IMR-90 (cell line): Measurements from ENCODE around the gene PLBD2. TPM values are rescaled to one million over a fixed set of nuclear protein-coding genes. Genes with fewer than 3 reads are reported as not detected.

ENCODE experiments used
- ATAC-seq: fragments of 200-7000 bp; cut with Tn5 transposase; 2 replicates; pipeline ENCODE4 v1.9.1; 2020; ENCODE audit warnings: low read depth, mild to moderate bottlenecking, moderate library complexity
- BruUV-seq: library from RNA; stranded (reverse); fragments of 400-500 nt; replicated peaks from 2 replicates; lab custom pipeline; 2021; lab: Mats Ljungman, UMichigan
- CTCF ChIA-PET: fragments of 300-600 bp; formaldehyde crosslinking; extraction: SDS; loops from one replicate; lab custom pipeline; 2021; ENCODE audit warnings: antibody characterized with exemption; lab: Yijun Ruan, JAX
- POLR2A ChIA-PET: fragments of 300-600 bp; sonication (Branson Sonifier 250); formaldehyde crosslinking; loops from one replicate; lab custom pipeline; 2022; ENCODE audit warnings: antibody characterized with exemption; ENCODE audit not compliant: unreplicated experiment; lab: Charles Lee
- DNase-seq: peaks from one replicate; pipeline ENCODE4 v3.0.0; 2013
- H2AFZ ChIP-seq: replicated peaks from 2 replicates; pipeline ENCODE3; 2013; ENCODE audit warnings: low read length, mild to moderate bottlenecking; ENCODE audit not compliant: poor library complexity
- H2AK5ac ChIP-seq: 2 replicates; pipeline ENCODE4 v1.6.1; 2013; ENCODE audit warnings: low read depth, low read length, inconsistent platforms
- H2AK9ac ChIP-seq: replicated peaks from 2 replicates; pipeline ENCODE3; 2013; ENCODE audit warnings: mild to moderate bottlenecking, low read depth, low read length, moderate library complexity; ENCODE audit not compliant: poor library complexity
- H2BK120ac ChIP-seq: 2 replicates; pipeline ENCODE4 v1.6.1; 2013; ENCODE audit warnings: low read depth, low read length, inconsistent platforms
- H2BK15ac ChIP-seq: 3 replicates; pipeline ENCODE4 v1.6.1; 2013; ENCODE audit warnings: low read depth, low read length, inconsistent platforms
- H2BK20ac ChIP-seq: 2 replicates; pipeline ENCODE4 v1.6.1; 2013; ENCODE audit warnings: low read depth, mild to moderate bottlenecking, inconsistent platforms, low read length, moderate library complexity
- H2BK5ac ChIP-seq: 2 replicates; pipeline ENCODE4 v1.6.1; 2013; ENCODE audit warnings: mild to moderate bottlenecking, low read depth, low read length, inconsistent platforms; ENCODE audit not compliant: poor library complexity, severe bottlenecking
- H3K14ac ChIP-seq: replicated peaks from 2 replicates; pipeline ENCODE4 v1.6.1; 2013; ENCODE audit warnings: low read depth, low read length, inconsistent platforms
- H3K18ac ChIP-seq: 2 replicates; pipeline ENCODE4 v1.6.1; 2013; ENCODE audit warnings: low read depth, low read length, control low read depth
- H3K23ac ChIP-seq: 2 replicates; pipeline ENCODE4 v1.6.1; 2013; ENCODE audit warnings: low read depth, low read length, inconsistent platforms
- H3K27ac ChIP-seq: 2 replicates; pipeline ENCODE4 v1.5.1; 2013; ENCODE audit warnings: mild to moderate bottlenecking, control low read depth, low read length; ENCODE audit not compliant: insufficient read depth
- H3K27me3 ChIP-seq: 2 replicates; pipeline ENCODE4 v1.6.1; 2013; ENCODE audit warnings: low read length; ENCODE audit not compliant: control insufficient read depth, insufficient read depth
- H3K36me3 ChIP-seq: 2 replicates; pipeline ENCODE4 v1.6.1; 2013; ENCODE audit warnings: low read length, mixed read lengths; ENCODE audit not compliant: control insufficient read depth, insufficient read depth
- H3K4ac ChIP-seq: 2 replicates; pipeline ENCODE4 v1.6.1; 2013; ENCODE audit warnings: low read depth, low read length, inconsistent platforms
- H3K4me1 ChIP-seq: 2 replicates; pipeline ENCODE4 v1.6.1; 2013; ENCODE audit warnings: low read length, mixed read lengths; ENCODE audit not compliant: control insufficient read depth, insufficient read depth
- H3K4me2 ChIP-seq: 2 replicates; pipeline ENCODE4 v1.6.1; 2013; ENCODE audit warnings: low read depth, mild to moderate bottlenecking, control low read depth, low read length, moderate library complexity
- H3K4me3 ChIP-seq: 2 replicates; pipeline ENCODE4 v1.5.1; 2013; ENCODE audit warnings: low read depth, mild to moderate bottlenecking, control low read depth, low read length, moderate library complexity; ENCODE audit not compliant: insufficient read depth
- H3K56ac ChIP-seq: 2 replicates; pipeline ENCODE4 v1.6.1; 2013; ENCODE audit warnings: low read length, inconsistent platforms; ENCODE audit not compliant: insufficient read depth; ENCODE audit errors: extremely low read depth
- H3K79me1 ChIP-seq, 2 experiments: 2 replicates each; pipeline ENCODE4 v1.6.1; 2013; ENCODE audit warnings: low read length in 2 of 2, inconsistent platforms in 1 of 2, low read depth in 1 of 2
- H3K9ac ChIP-seq: 2 replicates; pipeline ENCODE4 v1.6.1; 2013; ENCODE audit warnings: low read depth, low read length, control low read depth
- H3K9me1 ChIP-seq: 2 replicates; pipeline ENCODE4 v1.6.1; 2013; ENCODE audit warnings: low read length, inconsistent platforms; ENCODE audit not compliant: insufficient read depth
- H3K9me3 ChIP-seq: 2 replicates; pipeline ENCODE4 v1.6.1; 2013; ENCODE audit warnings: low read length; ENCODE audit not compliant: control insufficient read depth, insufficient read depth
- H4K20me1 ChIP-seq: 2 replicates; pipeline ENCODE4 v1.6.1; 2013; ENCODE audit warnings: low read length, inconsistent platforms; ENCODE audit not compliant: insufficient read depth
- H4K5ac ChIP-seq: 2 replicates; pipeline ENCODE4 v1.6.1; 2013; ENCODE audit warnings: mild to moderate bottlenecking, low read depth, low read length, control low read depth
- H4K8ac ChIP-seq, 2 experiments: 2 replicates each; pipeline ENCODE4 v1.6.1; 2013; ENCODE audit warnings: low read depth in 2 of 2, low read length in 2 of 2, control low read depth in 1 of 2, inconsistent platforms in 1 of 2
- H4K91ac ChIP-seq: 2 replicates; pipeline ENCODE4 v1.6.1; 2013; ENCODE audit warnings: low read depth, low read length, inconsistent platforms; ENCODE audit not compliant: insufficient read depth
- BHLHE40 ChIP-seq: fragments of 150-350 bp; IDR thresholded peaks from 2 replicates; pipeline ENCODE4 v1.6.1; 2016; ENCODE audit warnings: mild to moderate bottlenecking, low read depth, low read length
- CHD1 ChIP-seq: IDR thresholded peaks from 2 replicates; pipeline ENCODE4 v1.6.1; 2012; ENCODE audit warnings: low read depth, low read length, improper control_type of control experiment
- MAFK ChIP-seq: IDR thresholded peaks from 2 replicates; pipeline ENCODE4 v1.6.1; 2012; ENCODE audit warnings: low read depth, low read length, improper control_type of control experiment
- RAD21 ChIP-seq: IDR thresholded peaks from 2 replicates; pipeline ENCODE4 v1.6.1; 2012; ENCODE audit warnings: low read length, improper control_type of control experiment
- SMC3 ChIP-seq: fragments of 150-350 bp; IDR thresholded peaks from 2 replicates; pipeline ENCODE4 v1.6.1; 2016; ENCODE audit warnings: low read depth, mild to moderate bottlenecking, antibody characterized with exemption, low read length, moderate library complexity
- WGBS, 2 experiments: methylation state at CpG; one replicate each; pipeline versions ENCODE4 v1.1.5 to v1.1.7; 2013; ENCODE audit warnings: missing lambda C conversion rate in 2 of 2; ENCODE audit not compliant: insufficient read length in 1 of 2; ENCODE audit errors: extremely low coverage in 2 of 2; 5-methylcytosine and 5-hydroxymethylcytosine counted together
- dilution Hi-C: fragments of 300-500 bp; cut with HindIII; formaldehyde crosslinking; loops from one replicate; pipeline ENCODE4 v1.14.3; 2018; ENCODE audit warnings: low sequenced_read_pairs; ENCODE audit not compliant: unreplicated experiment
- in situ Hi-C: fragments of 300-500 bp; cut with MboI; formaldehyde crosslinking; loops from 3 replicates; pipeline ENCODE4 v1.14.3; 2019; ENCODE audit warnings: low sequenced_read_pairs, inconsistent platforms, mixed read lengths
- intact Hi-C: fragments of 100-400 bp; cut with micrococcal nuclease; formaldehyde crosslinking; loops from 2 replicates; pipeline ENCODE4 v1.10.0; 2022
- polyA plus RNA-seq, 3 experiments: library from polyadenylated mRNA; depleted of rRNA; stranded (reverse); fragments of >200 nt; gene quantifications; 2 replicates each; pipeline ENCODE4 v1.2.3, GENCODE V29; 2012; ENCODE audit warnings: low replicate concordance in 1 of 3
- total RNA-seq: library from RNA; depleted of rRNA; stranded (reverse); fragments of >200 nt; gene quantifications from 2 replicates; pipeline ENCODE4 v1.2.3, GENCODE V29; 2012
- TF ChIP-seq, protein P1 (sequence below): fragments of 150-350 bp; IDR thresholded peaks from 2 replicates; pipeline ENCODE4 v1.6.1; 2016; ENCODE audit warnings: low read depth, mild to moderate bottlenecking, low read length, moderate library complexity, borderline replicate concordance
- TF ChIP-seq, protein P2 (sequence below): conservative IDR thresholded peaks from 2 replicates; pipeline ENCODE4 v1.5.1; 2012; ENCODE audit warnings: mild to moderate bottlenecking, low read depth, low read length, improper control_type of control experiment

Gene PLBD2
- total and polyA plus RNA-seq, 2 of the 4 experiments (the other 2 are of a cell fraction) = 7.3 to 44.5 TPM

- ChIA-PET CTCF (no interaction called here), POLR2A (no interaction called here)
- H3K36me3 ChIP-seq = no peaks in the 10 kb centered on the region
- DNase-seq (no peak), ATAC-seq (no peak)
- H2BK120ac ChIP-seq = no peak overlapping the region
- no peak overlapping the region for H3K56ac ChIP-seq
- in situ Hi-C loops (no loop called here), dilution Hi-C loops (no loop called here), intact Hi-C loops (no loop called here)
- no peaks in the 10 kb centered on the region for H3K9me1 ChIP-seq
- H4K20me1 ChIP-seq = no peaks in the 10 kb centered on the region
- H3K4ac ChIP-seq = no peak overlapping the region
- no peak overlapping the region for H3K27ac ChIP-seq
- H3K14ac ChIP-seq = no peak overlapping the region
- WGBS, 2 experiments = no CpG with 5 or more reads among the region's 3 CpGs
- H3K18ac ChIP-seq = no peak overlapping the region
- TF ChIP-seq SMC3 = no peak
- TF ChIP-seq RAD21 = no peak
- no peak for TF ChIP-seq CHD1
- TF ChIP-seq, protein P1, sequence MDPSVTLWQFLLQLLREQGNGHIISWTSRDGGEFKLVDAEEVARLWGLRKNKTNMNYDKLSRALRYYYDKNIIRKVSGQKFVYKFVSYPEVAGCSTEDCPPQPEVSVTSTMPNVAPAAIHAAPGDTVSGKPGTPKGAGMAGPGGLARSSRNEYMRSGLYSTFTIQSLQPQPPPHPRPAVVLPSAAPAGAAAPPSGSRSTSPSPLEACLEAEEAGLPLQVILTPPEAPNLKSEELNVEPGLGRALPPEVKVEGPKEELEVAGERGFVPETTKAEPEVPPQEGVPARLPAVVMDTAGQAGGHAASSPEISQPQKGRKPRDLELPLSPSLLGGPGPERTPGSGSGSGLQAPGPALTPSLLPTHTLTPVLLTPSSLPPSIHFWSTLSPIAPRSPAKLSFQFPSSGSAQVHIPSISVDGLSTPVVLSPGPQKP = no peak
- TF ChIP-seq BHLHE40 = no peak
- TF ChIP-seq, protein P2, sequence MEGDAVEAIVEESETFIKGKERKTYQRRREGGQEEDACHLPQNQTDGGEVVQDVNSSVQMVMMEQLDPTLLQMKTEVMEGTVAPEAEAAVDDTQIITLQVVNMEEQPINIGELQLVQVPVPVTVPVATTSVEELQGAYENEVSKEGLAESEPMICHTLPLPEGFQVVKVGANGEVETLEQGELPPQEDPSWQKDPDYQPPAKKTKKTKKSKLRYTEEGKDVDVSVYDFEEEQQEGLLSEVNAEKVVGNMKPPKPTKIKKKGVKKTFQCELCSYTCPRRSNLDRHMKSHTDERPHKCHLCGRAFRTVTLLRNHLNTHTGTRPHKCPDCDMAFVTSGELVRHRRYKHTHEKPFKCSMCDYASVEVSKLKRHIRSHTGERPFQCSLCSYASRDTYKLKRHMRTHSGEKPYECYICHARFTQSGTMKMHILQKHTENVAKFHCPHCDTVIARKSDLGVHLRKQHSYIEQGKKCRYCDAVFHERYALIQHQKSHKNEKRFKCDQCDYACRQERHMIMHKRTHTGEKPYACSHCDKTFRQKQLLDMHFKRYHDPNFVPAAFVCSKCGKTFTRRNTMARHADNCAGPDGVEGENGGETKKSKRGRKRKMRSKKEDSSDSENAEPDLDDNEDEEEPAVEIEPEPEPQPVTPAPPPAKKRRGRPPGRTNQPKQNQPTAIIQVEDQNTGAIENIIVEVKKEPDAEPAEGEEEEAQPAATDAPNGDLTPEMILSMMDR = no peak
- TF ChIP-seq MAFK = no peak
- no peak overlapping the region for H4K5ac ChIP-seq
- H4K8ac ChIP-seq = no peak overlapping the region
- no peak overlapping the region for H4K91ac ChIP-seq
- no peak overlapping the region for H3K9ac ChIP-seq
- H3K79me1 ChIP-seq = no peaks in the 10 kb centered on the region
- H3K23ac ChIP-seq = no peak overlapping the region
- no TSS peak for BruUV-seq
- no peak overlapping the region for H2AK5ac ChIP-seq
- no peak overlapping the region for H3K4me3 ChIP-seq
- H3K4me2 ChIP-seq = no peak overlapping the region
- H3K4me1 ChIP-seq = no peaks in the 10 kb centered on the region; the same call in 1 of the 2 replicates
- peaks cover 9% of the 10 kb centered on the region; the same call in 1 of the 2 replicates for H3K27me3 ChIP-seq
- H2AK9ac ChIP-seq = no peak overlapping the region
- H2AFZ ChIP-seq = no peak overlapping the region
- H2BK5ac ChIP-seq = no peak overlapping the region
- H2BK15ac ChIP-seq = no peak overlapping the region
- no peaks in the 10 kb centered on the region for H3K9me3 ChIP-seq
- no peak overlapping the region for H2BK20ac ChIP-seq
Observed at GRCh38 chr12:113347107-113347506, 11.3 kb upstream of the PLBD2 start.
